H54 (cell line): ENCODE measurements around the gene RPS6KC1.
"Not testable (repeated sequence)": the region's sequence is repeated elsewhere in the genome, so short reads cannot be mapped to it uniquely, and the experiment has no call there.

Experiments used
- DNase-seq: peaks from one replicate; pipeline ENCODE4 v3.0.0; 2011; ENCODE audit warnings: low spot score, mixed read lengths; ENCODE audit not compliant: insufficient read length
- FAIRE-seq: peaks from 3 replicates; lab custom pipeline; 2011; peaks lifted over from hg19 to GRCh38; lab: Jason Lieb, UNC
- POLR2A ChIP-seq: IDR thresholded peaks from 2 replicates; pipeline ENCODE4 v1.6.1; 2011; ENCODE audit warnings: low read depth, mild to moderate bottlenecking, low read length

RPS6KC1 gene

GRCh38 chr1:213051127-213051880 is at the start of gene RPS6KC1:
Gene RPS6KC1 (plus strand): TSS chr1:213051241. CDS start chr1:213051405, 164 bp downstream.
- FAIRE-seq (peak; percentile 72), DNase-seq (peak; percentile 82)
- TF ChIP-seq POLR2A: peak; percentile 61

- TF ChIP-seq POLR2A: no peak
- DNase-seq (no peak), FAIRE-seq (no peak)
Observed at GRCh38 chr1:213003256-213003655, 47.8 kb upstream of the RPS6KC1 start.

GRCh38 chr1:213008564-213008963 is 42.5 kb upstream of the RPS6KC1 start:
- TF ChIP-seq POLR2A: no peak
- DNase-seq (no peak), FAIRE-seq (no peak)

GRCh38 chr1:213014642-213015041 is 36.4 kb upstream of the RPS6KC1 start:
- DNase-seq (no peak), FAIRE-seq (no peak)
- TF ChIP-seq POLR2A: no peak

- DNase-seq (peak; percentile 87), FAIRE-seq (peak; percentile 90)
- peak; percentile 73 for TF ChIP-seq POLR2A
Observed at GRCh38 chr1:213015099-213016050, 35.7 kb upstream of the RPS6KC1 start, which contains the start of gene ANGEL2. Gene ANGEL2 (minus strand): TSS chr1:213015867. CDS start chr1:213015671, 196 bp downstream.

GRCh38 chr1:213017447-213018273 is 33.4 kb upstream of the RPS6KC1 start:
- DNase-seq (no peak), FAIRE-seq (no peak)
- TF ChIP-seq POLR2A: no peak

- no peak for TF ChIP-seq POLR2A
- DNase-seq (no peak), FAIRE-seq (no peak)
Observed at GRCh38 chr1:213019450-213019849, 31.6 kb upstream of the RPS6KC1 start.

GRCh38 chr1:213020016-213020415 is 31.0 kb upstream of the RPS6KC1 start:
- no peak for TF ChIP-seq POLR2A

GRCh38 chr1:213027024-213027423 is 24.0 kb upstream of the RPS6KC1 start:
- FAIRE-seq, DNase-seq: not testable (repeated sequence)

More at GRCh38 chr1:213020016-213020415, 31.0 kb upstream of the RPS6KC1 start:
- DNase-seq: no peak
- no peak for FAIRE-seq

GRCh38 chr1:213032651-213033050 is 18.4 kb upstream of the RPS6KC1 start:
- FAIRE-seq: no peak
- no peak for DNase-seq
- TF ChIP-seq POLR2A: no peak

- no peak for DNase-seq
- TF ChIP-seq POLR2A: no peak
- FAIRE-seq: no peak
Observed at GRCh38 chr1:213034713-213035112, 16.3 kb upstream of the RPS6KC1 start.

GRCh38 chr1:213035573-213035972 is 15.5 kb upstream of the RPS6KC1 start:
- FAIRE-seq (no peak), DNase-seq (no peak)
- TF ChIP-seq POLR2A: no peak

- DNase-seq (peak; percentile 10), FAIRE-seq (peak; percentile 68)
- TF ChIP-seq POLR2A: no peak
Observed at GRCh38 chr1:213041443-213041842, 9.6 kb upstream of the RPS6KC1 start.

GRCh38 chr1:213045321-213046226 is 5.5 kb upstream of the RPS6KC1 start:
- FAIRE-seq, DNase-seq: not testable (repeated sequence)
